GM23338 (cell line): ENCODE data around the gene CRABP1.

Source experiments
- CREB1 ChIP-seq: fragments of 250-450 bp; sonication (Bioruptor Pico); IDR thresholded peaks from 2 replicates; pipeline ENCODE4 v1.5.0; 2020; ENCODE audit warnings: low read depth, mild to moderate bottlenecking, moderate library complexity
- EZH2 ChIP-seq: fragments of 200-600 bp; sonication (generic); IDR thresholded peaks from one replicate; pipeline ENCODE4 v1.8.0; 2017; ENCODE audit warnings: antibody characterized with exemption, mild to moderate bottlenecking, low read depth; ENCODE audit not compliant: unreplicated experiment
- EZH2phosphoT487 ChIP-seq: fragments of 200-600 bp; sonication (generic); IDR thresholded peaks from one replicate; pipeline ENCODE4 v1.8.1; 2018; ENCODE audit warnings: antibody characterized with exemption; ENCODE audit not compliant: unreplicated experiment
- JUNB ChIP-seq: IDR thresholded peaks from one replicate; pipeline ENCODE4 v1.6.1; 2016; ENCODE audit warnings: antibody characterized with exemption; ENCODE audit not compliant: unreplicated experiment
- NANOG ChIP-seq: IDR thresholded peaks from 2 replicates; pipeline ENCODE4 v1.6.1; 2016; ENCODE audit warnings: antibody characterized with exemption, borderline replicate concordance
- POLR2AphosphoS5 ChIP-seq: IDR thresholded peaks from 2 replicates; pipeline ENCODE4 v1.6.1; 2016; ENCODE audit warnings: antibody characterized with exemption, low read depth
- STAT1 ChIP-seq: IDR thresholded peaks from one replicate; pipeline ENCODE4 v1.6.1; 2016; ENCODE audit warnings: antibody characterized with exemption; ENCODE audit not compliant: unreplicated experiment
- ZNF114 ChIP-seq: fragments of 250-450 bp; sonication (Bioruptor Pico); IDR thresholded peaks from 2 replicates; pipeline ENCODE4 v1.5.0; 2020; ENCODE audit warnings: mild to moderate bottlenecking, moderate library complexity
- ZNF331 ChIP-seq: fragments of 250-450 bp; sonication (Bioruptor Pico); IDR thresholded peaks from 2 replicates; pipeline ENCODE4 v1.5.0; 2020; ENCODE audit warnings: low read depth, mild to moderate bottlenecking, moderate library complexity
- TF ChIP-seq, protein P1 (sequence below), 2 experiments: fragments of 200-600 bp in 1 of 2; sonication (generic) in 1 of 2; conservative IDR thresholded peaks; 2 replicates each; pipeline versions ENCODE4 v1.5.1 to v1.6.1; 2016 to 2017; ENCODE audit warnings: antibody characterized with exemption in 2 of 2, low read depth in 2 of 2, mild to moderate bottlenecking in 2 of 2, moderate library complexity in 1 of 2
- TF ChIP-seq, protein P2 (sequence below): IDR thresholded peaks from one replicate; pipeline ENCODE4 v1.6.1; 2018; ENCODE audit warnings: antibody characterized with exemption; ENCODE audit not compliant: unreplicated experiment

DNA sequence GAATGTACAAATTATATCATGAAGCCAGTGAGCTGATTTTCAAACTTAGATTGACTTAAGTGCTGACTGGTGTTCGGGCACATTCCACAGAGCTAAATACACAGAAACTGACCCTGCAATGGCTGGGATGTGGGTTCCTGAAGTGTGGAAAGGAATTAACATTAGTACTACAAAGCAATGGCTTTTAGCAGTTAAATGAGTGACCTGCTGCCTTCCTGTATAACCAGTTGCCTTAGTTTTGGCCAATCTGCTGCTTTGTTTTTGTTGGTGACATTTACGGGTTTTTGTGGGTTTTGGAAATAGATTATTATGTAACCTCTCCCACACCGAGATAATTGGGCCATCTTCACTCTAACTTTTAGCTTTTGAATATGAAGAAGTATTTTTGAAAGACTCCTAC lies 38.3 kb upstream of the CRABP1 start:
- TF ChIP-seq, protein P1, sequence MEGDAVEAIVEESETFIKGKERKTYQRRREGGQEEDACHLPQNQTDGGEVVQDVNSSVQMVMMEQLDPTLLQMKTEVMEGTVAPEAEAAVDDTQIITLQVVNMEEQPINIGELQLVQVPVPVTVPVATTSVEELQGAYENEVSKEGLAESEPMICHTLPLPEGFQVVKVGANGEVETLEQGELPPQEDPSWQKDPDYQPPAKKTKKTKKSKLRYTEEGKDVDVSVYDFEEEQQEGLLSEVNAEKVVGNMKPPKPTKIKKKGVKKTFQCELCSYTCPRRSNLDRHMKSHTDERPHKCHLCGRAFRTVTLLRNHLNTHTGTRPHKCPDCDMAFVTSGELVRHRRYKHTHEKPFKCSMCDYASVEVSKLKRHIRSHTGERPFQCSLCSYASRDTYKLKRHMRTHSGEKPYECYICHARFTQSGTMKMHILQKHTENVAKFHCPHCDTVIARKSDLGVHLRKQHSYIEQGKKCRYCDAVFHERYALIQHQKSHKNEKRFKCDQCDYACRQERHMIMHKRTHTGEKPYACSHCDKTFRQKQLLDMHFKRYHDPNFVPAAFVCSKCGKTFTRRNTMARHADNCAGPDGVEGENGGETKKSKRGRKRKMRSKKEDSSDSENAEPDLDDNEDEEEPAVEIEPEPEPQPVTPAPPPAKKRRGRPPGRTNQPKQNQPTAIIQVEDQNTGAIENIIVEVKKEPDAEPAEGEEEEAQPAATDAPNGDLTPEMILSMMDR (conservative IDR thresholded peaks at IDR 0.05; ENCODE audit: low read depth in 2 of 2), result no peak
- TF ChIP-seq POLR2AphosphoS5 (no peak), EZH2 (no peak), CREB1 (CRISPR knock-in tag) (no peak), ZNF331 (no peak), EZH2phosphoT487 (no peak), ZNF114 (CRISPR knock-in tag) (no peak), STAT1 (no peak), JUNB (no peak), NANOG (no peak)
- TF ChIP-seq, protein P2, sequence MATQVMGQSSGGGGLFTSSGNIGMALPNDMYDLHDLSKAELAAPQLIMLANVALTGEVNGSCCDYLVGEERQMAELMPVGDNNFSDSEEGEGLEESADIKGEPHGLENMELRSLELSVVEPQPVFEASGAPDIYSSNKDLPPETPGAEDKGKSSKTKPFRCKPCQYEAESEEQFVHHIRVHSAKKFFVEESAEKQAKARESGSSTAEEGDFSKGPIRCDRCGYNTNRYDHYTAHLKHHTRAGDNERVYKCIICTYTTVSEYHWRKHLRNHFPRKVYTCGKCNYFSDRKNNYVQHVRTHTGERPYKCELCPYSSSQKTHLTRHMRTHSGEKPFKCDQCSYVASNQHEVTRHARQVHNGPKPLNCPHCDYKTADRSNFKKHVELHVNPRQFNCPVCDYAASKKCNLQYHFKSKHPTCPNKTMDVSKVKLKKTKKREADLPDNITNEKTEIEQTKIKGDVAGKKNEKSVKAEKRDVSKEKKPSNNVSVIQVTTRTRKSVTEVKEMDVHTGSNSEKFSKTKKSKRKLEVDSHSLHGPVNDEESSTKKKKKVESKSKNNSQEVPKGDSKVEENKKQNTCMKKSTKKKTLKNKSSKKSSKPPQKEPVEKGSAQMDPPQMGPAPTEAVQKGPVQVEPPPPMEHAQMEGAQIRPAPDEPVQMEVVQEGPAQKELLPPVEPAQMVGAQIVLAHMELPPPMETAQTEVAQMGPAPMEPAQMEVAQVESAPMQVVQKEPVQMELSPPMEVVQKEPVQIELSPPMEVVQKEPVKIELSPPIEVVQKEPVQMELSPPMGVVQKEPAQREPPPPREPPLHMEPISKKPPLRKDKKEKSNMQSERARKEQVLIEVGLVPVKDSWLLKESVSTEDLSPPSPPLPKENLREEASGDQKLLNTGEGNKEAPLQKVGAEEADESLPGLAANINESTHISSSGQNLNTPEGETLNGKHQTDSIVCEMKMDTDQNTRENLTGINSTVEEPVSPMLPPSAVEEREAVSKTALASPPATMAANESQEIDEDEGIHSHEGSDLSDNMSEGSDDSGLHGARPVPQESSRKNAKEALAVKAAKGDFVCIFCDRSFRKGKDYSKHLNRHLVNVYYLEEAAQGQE, result no peak
